Activated CD4-positive, alpha-beta T cell treated with anti-CD3 and anti-CD28 coated beads, Interleukin-2, amount 10 ng/mL, durations not matched to agents 7 days and 5 days (primary cell): ENCODE measurements around the gene OR2L5. TPM values are rescaled to one million over a fixed set of nuclear protein-coding genes. Genes with fewer than 3 reads are reported as not detected.

ENCODE experiments used
- CTCF ChIA-PET: fragments of 350-600 bp; sonication (Branson Sonifier 250); formaldehyde crosslinking; loops from one replicate; lab custom pipeline; 2021; ENCODE audit warnings: antibody characterized with exemption; lab: Charles Lee
- POLR2A ChIA-PET: fragments of 350-600 bp; sonication (Branson Sonifier 250); formaldehyde crosslinking; loops from one replicate; lab custom pipeline; 2021; ENCODE audit warnings: antibody characterized with exemption; lab: Charles Lee
- DNase-seq: peaks from one replicate; pipeline ENCODE4 v3.0.0-alpha.2; 2020
- H3K27ac Mint-ChIP-seq: one replicate; pipeline ENCODE4 v1.8.0; 2021; ENCODE audit warnings: mild to moderate bottlenecking, moderate library complexity, mixed read lengths
- H3K27me3 Mint-ChIP-seq: one replicate; pipeline ENCODE4 v1.8.0; 2021; ENCODE audit warnings: mixed read lengths
- H3K36me3 Mint-ChIP-seq: one replicate; pipeline ENCODE4 v1.8.0; 2021; ENCODE audit warnings: low read depth, mixed read lengths
- H3K4me1 Mint-ChIP-seq: one replicate; pipeline ENCODE4 v1.8.0; 2021; ENCODE audit warnings: mixed read lengths
- H3K4me3 Mint-ChIP-seq: one replicate; pipeline ENCODE4 v1.8.0; 2021; ENCODE audit warnings: mild to moderate bottlenecking, moderate library complexity, mixed read lengths
- H3K9me3 Mint-ChIP-seq: one replicate; pipeline ENCODE4 v1.8.0; 2021; ENCODE audit warnings: mixed read lengths
- total RNA-seq, 2 experiments: library from RNA; stranded (reverse); gene quantifications; one replicate each; pipeline ENCODE4 v1.2.3, GENCODE V29; 2021

The OR2L5 gene
- total RNA-seq, 2 experiments from 2014 or later, result 0.08 TPM; not detected in 1

- Mint-ChIP-seq H3K4me3 (no peak overlapping the region), H3K9me3 (peaks cover 9% of the 10 kb centered on the region), H3K27ac (no peak overlapping the region), H3K27me3 (no peaks in the 10 kb centered on the region), H3K36me3 (no peaks in the 10 kb centered on the region), H3K4me1 (no peaks in the 10 kb centered on the region)
- ChIA-PET POLR2A (no interaction called here), CTCF (no interaction called here)
- DNase-seq, result no peak
Observed at GRCh38 chr1:248054671-248055070, 41.2 kb downstream of the OR2L5 start.

- no peak overlapping the region for H3K4me3 Mint-ChIP-seq
- no peaks in the 10 kb centered on the region for H3K27me3 Mint-ChIP-seq
- H3K27ac Mint-ChIP-seq, result no peak overlapping the region
- H3K36me3 Mint-ChIP-seq, result no peaks in the 10 kb centered on the region
- CTCF ChIA-PET, result no interaction called here
- no peaks in the 10 kb centered on the region for H3K4me1 Mint-ChIP-seq
- H3K9me3 Mint-ChIP-seq, result peaks cover 9% of the 10 kb centered on the region
- no peak for DNase-seq
- POLR2A ChIA-PET, result no interaction called here
Observed at GRCh38 chr1:248055261-248055660, 41.8 kb downstream of the OR2L5 start.

- Mint-ChIP-seq H3K36me3 (no peaks in the 10 kb centered on the region), H3K27ac (no peak overlapping the region), H3K9me3 (peaks cover 7% of the 10 kb centered on the region), H3K4me1 (no peaks in the 10 kb centered on the region), H3K27me3 (no peaks in the 10 kb centered on the region), H3K4me3 (no peak overlapping the region)
- ChIA-PET CTCF (no interaction called here), POLR2A (no interaction called here)
- DNase-seq, result no peak
Observed at GRCh38 chr1:248065071-248065470, 51.6 kb downstream of the OR2L5 start.

GRCh38 chr1:248065604-248066003 is 52.1 kb downstream of the OR2L5 start:
- no peak for DNase-seq
- Mint-ChIP-seq H3K4me1 (no peaks in the 10 kb centered on the region), H3K9me3 (peaks cover 9% of the 10 kb centered on the region), H3K27ac (no peak overlapping the region), H3K36me3 (no peaks in the 10 kb centered on the region), H3K27me3 (no peaks in the 10 kb centered on the region), H3K4me3 (no peak overlapping the region)
- POLR2A ChIA-PET, result no interaction called here
- CTCF ChIA-PET, result no interaction called here

Other genes with a start within 250 kb of the OR2L5 start
- gene OR14A16, start 189.5 kb upstream of the OR2L5 start, total RNA-seq, result not detected
- not detected for gene OR11L1, start 171.8 kb upstream of the OR2L5 start, total RNA-seq
- under 1 TPM; 0.69 to 0.79 TPM for gene TRIM58, start 156.5 kb upstream of the OR2L5 start, total RNA-seq
- gene OR2W3, start 118.1 kb upstream of the OR2L5 start, total RNA-seq, result under 1 TPM; 0.37 to 0.79 TPM
- under 1 TPM; 0.21 to 0.22 TPM for gene OR2T8, start 93.4 kb upstream of the OR2L5 start, total RNA-seq
- not detected for gene OR2AJ1, start 88.8 kb upstream of the OR2L5 start, total RNA-seq
- gene OR2L8, start 64.8 kb upstream of the OR2L5 start, total RNA-seq, result under 1 TPM in 1 of 2 experiments, not detected in 1; 0.29 TPM
- not detected for gene OR2AK2, start 48.4 kb upstream of the OR2L5 start, total RNA-seq
- gene OR2L2, start 16.4 kb downstream of the OR2L5 start, total RNA-seq, result under 1 TPM; 0.12 to 0.19 TPM
- gene OR2L3, start 33.2 kb downstream of the OR2L5 start, total RNA-seq, result not detected
- not detected for gene OR2L13, start 81.5 kb downstream of the OR2L5 start, total RNA-seq
- gene OR2M5, start 131.5 kb downstream of the OR2L5 start, total RNA-seq, result not detected
- not detected for gene OR2M2, start 161.2 kb downstream of the OR2L5 start, total RNA-seq
- gene OR2M3, start 183.6 kb downstream of the OR2L5 start, total RNA-seq, result not detected
- gene OR2M4, start 217.8 kb downstream of the OR2L5 start, total RNA-seq, result not detected